Measurements from ENCODE around the gene GUCD1. TPM values are rescaled to one million over a fixed set of nuclear protein-coding genes. Genes with fewer than 3 reads are reported as not detected.

The GUCD1 gene
- total RNA-seq, 2 experiments from 2014 or later = 114 to 144 TPM

- no peak overlapping the region for H3K4me3 ChIP-seq (ENCODE audit: low read depth, low read length, poor library complexity, severe bottlenecking)
- POLR2A ChIA-PET = no interaction called here
- no peak for TF ChIP-seq EZH2phosphoT487 (IDR thresholded peaks at IDR 0.05; ENCODE audit: borderline replicate concordance, low read depth, low read length)
- TF ChIP-seq CTCF (conservative IDR thresholded peaks at IDR 0.05; ENCODE audit: low read length) = no peak
- no peak for DNase-seq (ENCODE audit: low spot score)
- no peak overlapping the region for H3K4me2 ChIP-seq (ENCODE audit: low read length)
- no peaks in the 10 kb centered on the region for H4K20me1 ChIP-seq (ENCODE audit: insufficient read depth, low read length)
- CTCF ChIA-PET (ENCODE audit: unreplicated experiment) = no interaction called here
- no peaks in the 10 kb centered on the region for H3K79me2 ChIP-seq (ENCODE audit: insufficient read depth, low read depth, low read length)
- H3K36me3 ChIP-seq (ENCODE audit: insufficient read depth, low read length) = no peaks in the 10 kb centered on the region
- H3K9me3 ChIP-seq (ENCODE audit: low read length) = no peaks in the 10 kb centered on the region
- intact Hi-C loops (cut with micrococcal nuclease; ENCODE audit: unreplicated experiment) = no loop called here
- no peak overlapping the region for H2AFZ ChIP-seq (ENCODE audit: low read length)
- no peak overlapping the region for H3K27ac ChIP-seq (ENCODE audit: low read depth, low read length, poor library complexity, severe bottlenecking)
- BruUV-seq (replicated peaks) = no TSS peak
- H3K4me1 ChIP-seq (ENCODE audit: insufficient read depth, low read length, poor library complexity, severe bottlenecking) = peaks cover 4% of the 10 kb centered on the region
- no peaks in the 10 kb centered on the region for H3K9me2 ChIP-seq (ENCODE audit: insufficient read depth, low read length)
Observed at GRCh38 chr22:24497841-24498258, 57.1 kb downstream of the GUCD1 start.

GRCh38 chr22:24496661-24497060 lies 58.3 kb downstream of the GUCD1 start:
- no peaks in the 10 kb centered on the region for H4K20me1 ChIP-seq (ENCODE audit: insufficient read depth, low read length)
- H3K4me3 ChIP-seq (ENCODE audit: low read depth, low read length, poor library complexity, severe bottlenecking) = no peak overlapping the region
- intact Hi-C loops (cut with micrococcal nuclease; ENCODE audit: unreplicated experiment) = no loop called here
- no peaks in the 10 kb centered on the region for H3K36me3 ChIP-seq (ENCODE audit: insufficient read depth, low read length)
- H3K27ac ChIP-seq (ENCODE audit: low read depth, low read length, poor library complexity, severe bottlenecking) = no peak overlapping the region
- no peaks in the 10 kb centered on the region for H3K9me3 ChIP-seq (ENCODE audit: low read length)
- ChIA-PET CTCF (ENCODE audit: unreplicated experiment) (interaction anchor here (0.6 kb wide), 1 partner anchor 8 kb away, joined by 3 read pairs; no protein-coding TSS in a partner anchor), POLR2A (no interaction called here)
- H3K4me2 ChIP-seq (ENCODE audit: low read length) = no peak overlapping the region
- H3K4me1 ChIP-seq (ENCODE audit: insufficient read depth, low read length, poor library complexity, severe bottlenecking) = no peaks in the 10 kb centered on the region
- no peaks in the 10 kb centered on the region for H3K79me2 ChIP-seq (ENCODE audit: insufficient read depth, low read depth, low read length)
- TF ChIP-seq CTCF (conservative IDR thresholded peaks at IDR 0.05; ENCODE audit: low read length) = no peak
- TF ChIP-seq EZH2phosphoT487 (IDR thresholded peaks at IDR 0.05; ENCODE audit: borderline replicate concordance, low read depth, low read length) = no peak
- no peak overlapping the region for H2AFZ ChIP-seq (ENCODE audit: low read length)
- BruUV-seq (replicated peaks) = no TSS peak
- no peak for DNase-seq (ENCODE audit: low spot score)
- no peaks in the 10 kb centered on the region for H3K9me2 ChIP-seq (ENCODE audit: insufficient read depth, low read length)

- ChIA-PET CTCF (ENCODE audit: unreplicated experiment) (no interaction called here), POLR2A (no interaction called here)
- BruUV-seq (replicated peaks) = no TSS peak
Observed at GRCh38 chr22:24496234-24496633, 58.7 kb downstream of the GUCD1 start.

More at GRCh38 chr22:24496234-24496633, 58.7 kb downstream of the GUCD1 start:
- H3K4me2 ChIP-seq (ENCODE audit: low read length) = no peak overlapping the region
- TF ChIP-seq EZH2phosphoT487 (IDR thresholded peaks at IDR 0.05; ENCODE audit: borderline replicate concordance, low read depth, low read length) = no peak
- no peak for TF ChIP-seq CTCF (conservative IDR thresholded peaks at IDR 0.05; ENCODE audit: low read length)
- H3K79me2 ChIP-seq (ENCODE audit: insufficient read depth, low read depth, low read length) = no peaks in the 10 kb centered on the region
- DNase-seq (ENCODE audit: low spot score) = no peak
- intact Hi-C loops (cut with micrococcal nuclease; ENCODE audit: unreplicated experiment) = no loop called here
- no peaks in the 10 kb centered on the region for H4K20me1 ChIP-seq (ENCODE audit: insufficient read depth, low read length)
- no peak overlapping the region for H3K27ac ChIP-seq (ENCODE audit: low read depth, low read length, poor library complexity, severe bottlenecking)
- H3K4me1 ChIP-seq (ENCODE audit: insufficient read depth, low read length, poor library complexity, severe bottlenecking) = no peaks in the 10 kb centered on the region
- H2AFZ ChIP-seq (ENCODE audit: low read length) = no peak overlapping the region
- H3K4me3 ChIP-seq (ENCODE audit: low read depth, low read length, poor library complexity, severe bottlenecking) = no peak overlapping the region
- H3K9me2 ChIP-seq (ENCODE audit: insufficient read depth, low read length) = no peaks in the 10 kb centered on the region
- H3K36me3 ChIP-seq (ENCODE audit: insufficient read depth, low read length) = no peaks in the 10 kb centered on the region
- no peaks in the 10 kb centered on the region for H3K9me3 ChIP-seq (ENCODE audit: low read length)

Measured in OCI-LY7 (cell line).